ENCODE results near the gene RAB35. TPM values are rescaled to one million over a fixed set of nuclear protein-coding genes. Genes with fewer than 3 reads are reported as not detected.

RAB35 gene
- total RNA-seq, 1 donor: 25.0 TPM

DNA sequence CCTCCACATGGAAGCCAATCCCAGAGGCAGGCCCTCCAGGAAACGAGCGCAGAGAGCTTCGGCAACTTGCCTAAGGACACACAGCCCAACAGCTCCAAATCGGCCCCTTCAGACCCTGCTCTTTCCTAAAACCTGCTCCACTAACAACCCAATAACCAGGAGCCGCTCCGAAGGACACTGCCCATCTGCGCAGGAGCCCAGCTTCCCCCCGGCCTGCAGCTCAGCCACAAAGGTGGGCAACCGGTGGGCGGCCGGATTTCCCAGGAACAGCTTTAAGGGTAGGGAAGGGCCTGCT, 13.6 kb downstream of the RAB35 start:
- TF ChIP-seq, protein P1, sequence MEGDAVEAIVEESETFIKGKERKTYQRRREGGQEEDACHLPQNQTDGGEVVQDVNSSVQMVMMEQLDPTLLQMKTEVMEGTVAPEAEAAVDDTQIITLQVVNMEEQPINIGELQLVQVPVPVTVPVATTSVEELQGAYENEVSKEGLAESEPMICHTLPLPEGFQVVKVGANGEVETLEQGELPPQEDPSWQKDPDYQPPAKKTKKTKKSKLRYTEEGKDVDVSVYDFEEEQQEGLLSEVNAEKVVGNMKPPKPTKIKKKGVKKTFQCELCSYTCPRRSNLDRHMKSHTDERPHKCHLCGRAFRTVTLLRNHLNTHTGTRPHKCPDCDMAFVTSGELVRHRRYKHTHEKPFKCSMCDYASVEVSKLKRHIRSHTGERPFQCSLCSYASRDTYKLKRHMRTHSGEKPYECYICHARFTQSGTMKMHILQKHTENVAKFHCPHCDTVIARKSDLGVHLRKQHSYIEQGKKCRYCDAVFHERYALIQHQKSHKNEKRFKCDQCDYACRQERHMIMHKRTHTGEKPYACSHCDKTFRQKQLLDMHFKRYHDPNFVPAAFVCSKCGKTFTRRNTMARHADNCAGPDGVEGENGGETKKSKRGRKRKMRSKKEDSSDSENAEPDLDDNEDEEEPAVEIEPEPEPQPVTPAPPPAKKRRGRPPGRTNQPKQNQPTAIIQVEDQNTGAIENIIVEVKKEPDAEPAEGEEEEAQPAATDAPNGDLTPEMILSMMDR (IDR thresholded peaks at IDR 0.05; ENCODE audit: extremely low read depth, low read depth, low read length): no peak
- Histone ChIP-seq H3K4me2 (ENCODE audit: insufficient read depth, low read length) (no peak overlapping the region), H4K20me1 (ENCODE audit: insufficient read depth, low read length) (peaks cover 53% of the 10 kb centered on the region), H3K9me3 (ENCODE audit: low read depth, low read length) (no peaks in the 10 kb centered on the region), H3K27ac (ENCODE audit: low read depth, low read length) (no peak overlapping the region), H3K79me2 (ENCODE audit: insufficient read depth, low read length) (peaks cover 93% of the 10 kb centered on the region), H3K4me1 (ENCODE audit: insufficient read depth, low read length) (no peaks in the 10 kb centered on the region), H3K4me3 (ENCODE audit: insufficient read depth, low read length) (no peak overlapping the region), H3K27me3 (ENCODE audit: insufficient read depth, low read length) (no peaks in the 10 kb centered on the region), H3K36me3 (ENCODE audit: insufficient read depth, low read length) (peaks cover 26% of the 10 kb centered on the region), H2AFZ (ENCODE audit: low read length) (no peak overlapping the region)
- DNase-seq (ENCODE audit: insufficient read length, low spot score, missing footprints): peak; percentile 36

DNA sequence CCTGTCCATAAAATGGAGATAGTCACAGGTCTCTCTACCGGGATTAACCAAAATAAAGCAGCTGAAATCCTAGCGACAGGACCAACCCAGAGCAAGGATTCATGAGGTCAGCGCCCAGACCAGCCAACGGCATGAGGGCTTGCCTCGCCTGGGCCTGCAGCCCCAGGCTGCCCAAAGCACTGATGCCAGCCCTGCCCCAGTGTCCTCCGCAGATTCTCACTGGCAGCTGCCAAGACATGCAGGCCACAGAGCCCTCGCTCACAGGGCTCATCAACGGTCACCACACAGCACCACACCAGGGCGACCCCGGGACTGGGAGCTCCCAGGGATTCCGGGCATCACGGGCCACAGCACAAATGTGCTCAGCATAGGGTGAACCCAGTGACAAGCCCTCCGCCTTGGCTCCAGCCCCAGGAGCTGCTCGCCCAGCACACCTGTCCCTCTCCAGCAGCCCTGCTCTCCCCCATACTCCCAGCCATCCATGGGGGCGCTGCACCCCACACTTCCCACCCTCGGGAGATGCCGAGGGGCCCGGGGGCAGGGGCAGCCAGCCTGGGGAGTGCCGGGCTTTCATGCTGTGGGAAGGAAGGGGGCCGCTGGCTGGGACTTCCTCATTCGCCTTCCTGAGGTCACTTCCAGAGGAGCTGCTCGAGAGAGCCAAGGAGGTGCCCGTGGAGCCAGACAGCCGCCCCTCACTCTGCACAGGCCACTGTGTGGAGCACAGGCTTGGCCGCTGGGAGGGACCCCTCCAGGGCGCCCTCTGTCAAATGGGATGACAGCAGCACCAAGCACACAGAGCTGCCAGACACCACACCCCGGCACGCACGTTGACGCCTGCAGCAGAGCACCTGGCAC, 14.1 kb downstream of the RAB35 start:
- Histone ChIP-seq H3K27me3 (ENCODE audit: insufficient read depth, low read length) (no peaks in the 10 kb centered on the region), H3K36me3 (ENCODE audit: insufficient read depth, low read length) (peaks cover 27% of the 10 kb centered on the region), H3K27ac (ENCODE audit: low read depth, low read length) (no peak overlapping the region), H3K4me3 (ENCODE audit: insufficient read depth, low read length) (no peak overlapping the region), H4K20me1 (ENCODE audit: insufficient read depth, low read length) (peaks cover 50% of the 10 kb centered on the region), H3K9me3 (ENCODE audit: low read depth, low read length) (no peaks in the 10 kb centered on the region), H2AFZ (ENCODE audit: low read length) (no peak overlapping the region), H3K4me2 (ENCODE audit: insufficient read depth, low read length) (no peak overlapping the region), H3K4me1 (ENCODE audit: insufficient read depth, low read length) (no peaks in the 10 kb centered on the region), H3K79me2 (ENCODE audit: insufficient read depth, low read length) (peaks cover 89% of the 10 kb centered on the region)
- TF ChIP-seq, protein P1 (IDR thresholded peaks at IDR 0.05; ENCODE audit: extremely low read depth, low read depth, low read length): no peak
- peak; percentile 43 for DNase-seq (ENCODE audit: insufficient read length, low spot score, missing footprints)

DNA sequence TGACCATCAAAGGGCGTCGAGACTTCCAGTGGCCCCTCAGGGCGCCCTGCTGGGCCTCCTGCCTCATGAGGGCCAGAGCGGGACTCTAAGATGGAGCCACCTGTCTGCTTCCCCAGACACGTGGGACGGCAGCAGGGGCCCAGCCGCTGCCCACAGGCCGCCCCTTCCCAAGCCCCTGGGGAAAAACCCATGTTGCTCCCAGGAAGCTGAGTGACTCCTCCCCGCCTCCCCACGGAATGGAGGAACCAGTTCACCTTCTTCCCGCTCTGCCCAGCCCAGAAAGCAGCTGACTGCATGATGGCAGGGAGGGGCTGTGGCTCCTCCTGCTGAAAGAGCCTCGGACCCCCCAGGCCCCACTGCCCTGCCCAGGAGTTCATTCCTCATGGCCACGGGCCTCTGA, 14.9 kb downstream of the RAB35 start:
- H3K9me3 ChIP-seq (ENCODE audit: low read depth, low read length): no peaks in the 10 kb centered on the region
- no peak overlapping the region for H2AFZ ChIP-seq (ENCODE audit: low read length)
- no peak overlapping the region for H3K4me3 ChIP-seq (ENCODE audit: insufficient read depth, low read length)
- TF ChIP-seq, protein P1 (IDR thresholded peaks at IDR 0.05; ENCODE audit: extremely low read depth, low read depth, low read length): no peak
- H3K79me2 ChIP-seq (ENCODE audit: insufficient read depth, low read length): peaks cover 82% of the 10 kb centered on the region
- H3K27ac ChIP-seq (ENCODE audit: low read depth, low read length): no peak overlapping the region
- H3K4me1 ChIP-seq (ENCODE audit: insufficient read depth, low read length): no peaks in the 10 kb centered on the region
- H3K36me3 ChIP-seq (ENCODE audit: insufficient read depth, low read length): peaks cover 31% of the 10 kb centered on the region
- no peaks in the 10 kb centered on the region for H3K27me3 ChIP-seq (ENCODE audit: insufficient read depth, low read length)
- H3K4me2 ChIP-seq (ENCODE audit: insufficient read depth, low read length): no peak overlapping the region
- DNase-seq (ENCODE audit: insufficient read length, low spot score, missing footprints): no peak
- peaks cover 52% of the 10 kb centered on the region for H4K20me1 ChIP-seq (ENCODE audit: insufficient read depth, low read length)

DNA sequence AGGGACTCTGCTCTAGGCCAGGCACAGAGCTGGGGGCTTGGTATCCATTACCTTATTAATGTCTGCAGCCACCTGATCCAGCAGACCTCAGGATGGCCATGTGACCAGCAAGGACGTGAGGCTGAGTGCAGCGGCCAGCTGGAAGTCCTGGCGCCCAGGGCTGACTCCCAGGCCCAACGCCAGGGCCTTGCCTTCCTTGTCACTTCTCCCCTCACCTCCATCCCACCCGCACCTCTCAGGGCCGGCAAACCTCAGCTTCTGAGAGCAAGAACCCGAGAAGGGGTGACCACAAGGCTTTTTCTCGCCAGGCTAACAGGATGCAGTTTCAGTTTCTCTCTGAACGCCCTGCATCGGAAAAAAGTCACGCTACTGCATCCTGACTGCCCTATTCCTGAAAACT, 15.4 kb downstream of the RAB35 start:
- Histone ChIP-seq H3K9me3 (ENCODE audit: low read depth, low read length) (no peaks in the 10 kb centered on the region), H3K36me3 (ENCODE audit: insufficient read depth, low read length) (peaks cover 35% of the 10 kb centered on the region), H3K4me1 (ENCODE audit: insufficient read depth, low read length) (no peaks in the 10 kb centered on the region), H3K79me2 (ENCODE audit: insufficient read depth, low read length) (peaks cover 80% of the 10 kb centered on the region), H3K27me3 (ENCODE audit: insufficient read depth, low read length) (no peaks in the 10 kb centered on the region), H3K4me2 (ENCODE audit: insufficient read depth, low read length) (no peak overlapping the region), H2AFZ (ENCODE audit: low read length) (no peak overlapping the region), H3K27ac (ENCODE audit: low read depth, low read length) (no peak overlapping the region), H3K4me3 (ENCODE audit: insufficient read depth, low read length) (no peak overlapping the region), H4K20me1 (ENCODE audit: insufficient read depth, low read length) (peaks cover 53% of the 10 kb centered on the region)
- peak; percentile 80 for DNase-seq (ENCODE audit: insufficient read length, low spot score, missing footprints)
- TF ChIP-seq, protein P1 (IDR thresholded peaks at IDR 0.05; ENCODE audit: extremely low read depth, low read depth, low read length): no peak
